Mammary epithelial cell (primary cell): Measurements from ENCODE around the gene ZBTB26.

ENCODE experiments used
- CTCF ChIP-seq, 2 donors: IDR thresholded peaks in 1 of 2; conservative IDR thresholded peaks in 1 of 2; 2 replicates each; pipeline ENCODE4 v1.5.1; 2011 to 2012; ENCODE audit warnings: inconsistent platforms in 2 of 2, low read length in 2 of 2, mild to moderate bottlenecking in 2 of 2, control low read depth in 1 of 2, low read depth in 1 of 2; ENCODE audit not compliant: insufficient read depth in 1 of 2; ENCODE audit errors: extremely low read depth in 1 of 2
- EZH2 ChIP-seq: IDR thresholded peaks from 2 replicates; pipeline ENCODE4 v1.6.1; 2012; ENCODE audit warnings: low read length, inconsistent platforms, borderline replicate concordance

GRCh38 chr9:122900791-122901190 lies 30.5 kb downstream of the ZBTB26 start:
- TF ChIP-seq CTCF (conservative IDR thresholded peaks at IDR 0.05 in 1 of 2, IDR thresholded peaks at IDR 0.05 in 1 of 2; ENCODE audit: extremely low read depth in 1 of 2, insufficient read depth in 1 of 2, low read depth in 1 of 2, low read length in 2 of 2) (no peak), EZH2 (no peak)
